ENCODE data around the gene ANKRD44.
"Not testable (repeated sequence)": the region's sequence is repeated elsewhere in the genome, so short reads cannot be mapped to it uniquely, and the experiment has no call there.

The ANKRD44 gene

GRCh38 chr2:197310271-197310985, at the start of gene ANKRD44:
ANKRD44 (minus strand) TSS chr2:197310780; CDS start chr2:197310604, 176 bp downstream.
- DNase-seq (ENCODE audit: low read depth, low spot score), result peak; percentile 64

- DNase-seq (ENCODE audit: low read depth, low spot score), result no peak
These were observed 49.3 kb upstream of the ANKRD44 start for GRCh38 chr2:197359859-197360258.

GRCh38 chr2:197358931-197359330, 48.4 kb upstream of the ANKRD44 start:
- DNase-seq (ENCODE audit: low read depth, low spot score), result no peak

GRCh38 chr2:197357986-197358385, 47.4 kb upstream of the ANKRD44 start:
- no peak for DNase-seq (ENCODE audit: low read depth, low spot score)

- no peak for DNase-seq (ENCODE audit: low read depth, low spot score)
These were observed 45.6 kb upstream of the ANKRD44 start for GRCh38 chr2:197356136-197356535.

GRCh38 chr2:197354169-197354558, 43.6 kb upstream of the ANKRD44 start:
- DNase-seq (ENCODE audit: low read depth, low spot score), result no peak

GRCh38 chr2:197353393-197354168, 43.0 kb upstream of the ANKRD44 start:
- DNase-seq (ENCODE audit: low read depth, low spot score), result no peak

GRCh38 chr2:197349699-197350098, 39.1 kb upstream of the ANKRD44 start:
- DNase-seq (ENCODE audit: low read depth, low spot score), result no peak

GRCh38 chr2:197348721-197349360, 38.3 kb upstream of the ANKRD44 start:
- no peak for DNase-seq (ENCODE audit: low read depth, low spot score)

- no peak for DNase-seq (ENCODE audit: low read depth, low spot score)
These were observed 35.3 kb upstream of the ANKRD44 start for GRCh38 chr2:197345846-197346370.

- not testable (repeated sequence) for DNase-seq (ENCODE audit: low read depth, low spot score)
These were observed 33.4 kb upstream of the ANKRD44 start for GRCh38 chr2:197343968-197344367.

GRCh38 chr2:197340591-197340990, 30.0 kb upstream of the ANKRD44 start:
- no peak for DNase-seq (ENCODE audit: low read depth, low spot score)

- DNase-seq (ENCODE audit: low read depth, low spot score), result no peak
These were observed 29.1 kb upstream of the ANKRD44 start for GRCh38 chr2:197339496-197340220.

- no peak for DNase-seq (ENCODE audit: low read depth, low spot score)
These were observed 28.4 kb upstream of the ANKRD44 start for GRCh38 chr2:197339016-197339415.

- DNase-seq (ENCODE audit: low read depth, low spot score), result no peak
These were observed 22.1 kb upstream of the ANKRD44 start for GRCh38 chr2:197332641-197333040.

GRCh38 chr2:197328461-197328860, 17.9 kb upstream of the ANKRD44 start:
- DNase-seq (ENCODE audit: low read depth, low spot score), result no peak

GRCh38 chr2:197327472-197328098, 17.0 kb upstream of the ANKRD44 start:
- DNase-seq (ENCODE audit: low read depth, low spot score), result no peak

- no peak for DNase-seq (ENCODE audit: low read depth, low spot score)
These were observed 16.5 kb upstream of the ANKRD44 start for GRCh38 chr2:197327073-197327471.

- no peak for DNase-seq (ENCODE audit: low read depth, low spot score)
These were observed 14.2 kb upstream of the ANKRD44 start for GRCh38 chr2:197324801-197325200.

GRCh38 chr2:197322724-197323720, 12.4 kb upstream of the ANKRD44 start:
- DNase-seq (ENCODE audit: low read depth, low spot score), result no peak
